CD4-positive, alpha-beta T cell treated with Interferon gamma for 1 hour (primary cell): ENCODE measurements around the gene SARNP.
"Not testable (repeated sequence)": the region's sequence is repeated elsewhere in the genome, so short reads cannot be mapped to it uniquely, and the experiment has no call there.

Source experiments
- DNase-seq: peaks from one replicate; pipeline ENCODE4 v3.0.0-alpha.2; 2020

Gene SARNP

DNA sequence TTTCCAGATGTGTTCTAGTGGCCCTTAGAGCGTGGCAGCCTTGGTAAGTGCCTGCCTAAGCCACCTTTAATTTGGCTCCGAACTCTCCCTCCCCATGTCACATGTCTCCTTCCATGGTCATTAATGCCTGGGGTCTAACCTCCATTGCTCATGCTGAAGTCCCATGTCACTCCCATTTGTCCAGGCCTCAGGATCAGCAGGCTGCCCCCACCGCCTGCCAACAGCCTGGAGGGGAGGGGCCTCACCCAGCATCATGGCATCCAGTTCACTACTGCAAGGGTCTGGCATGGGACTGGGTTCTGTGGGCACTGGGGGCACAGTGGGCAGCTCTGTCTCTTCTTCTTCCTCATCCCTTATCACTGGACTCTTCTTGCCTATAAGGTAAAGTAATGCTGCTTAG lies 20.8 kb upstream of the SARNP start:
- no peak for DNase-seq

DNA sequence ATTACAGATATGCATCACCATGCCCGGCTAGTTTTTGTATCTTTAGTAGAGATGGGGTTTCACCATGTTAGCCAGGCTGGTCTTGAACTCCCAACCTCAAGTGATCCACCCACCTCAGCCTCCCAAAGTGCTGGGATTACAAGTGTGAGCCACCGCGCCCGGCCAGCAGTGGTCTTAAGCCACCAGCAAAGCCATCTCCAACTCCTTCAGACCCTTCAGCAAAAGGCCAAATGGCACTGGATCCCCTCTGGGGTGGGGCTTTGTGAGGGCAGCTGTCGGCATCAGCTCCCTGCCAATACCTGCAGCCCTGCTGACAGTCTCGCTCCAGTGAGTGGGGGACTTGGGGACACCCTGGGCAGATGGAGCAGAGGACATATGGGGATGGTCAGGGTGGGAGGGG lies 16.9 kb upstream of the SARNP start:
- not testable (repeated sequence) for DNase-seq

DNA sequence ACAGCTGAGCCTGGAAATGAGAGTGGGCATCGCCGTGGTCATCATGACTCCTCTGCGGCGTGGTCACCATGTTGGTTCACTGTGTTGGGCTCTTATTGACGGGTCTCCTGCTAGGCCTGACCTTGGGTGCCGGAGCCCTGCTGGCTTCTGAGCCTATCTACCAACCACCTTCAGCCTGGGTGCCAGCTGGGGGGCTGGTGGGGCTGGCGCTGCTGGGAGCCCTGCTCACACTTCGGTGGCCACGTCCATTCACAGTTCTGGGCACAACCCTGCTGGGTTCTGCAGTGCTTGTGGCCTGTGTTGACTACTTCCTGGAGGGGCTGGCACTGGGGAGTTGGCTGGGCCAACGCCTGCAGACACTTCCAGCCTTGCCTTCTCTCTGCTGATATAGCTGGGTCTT lies 15.5 kb upstream of the SARNP start:
- no peak for DNase-seq

DNA sequence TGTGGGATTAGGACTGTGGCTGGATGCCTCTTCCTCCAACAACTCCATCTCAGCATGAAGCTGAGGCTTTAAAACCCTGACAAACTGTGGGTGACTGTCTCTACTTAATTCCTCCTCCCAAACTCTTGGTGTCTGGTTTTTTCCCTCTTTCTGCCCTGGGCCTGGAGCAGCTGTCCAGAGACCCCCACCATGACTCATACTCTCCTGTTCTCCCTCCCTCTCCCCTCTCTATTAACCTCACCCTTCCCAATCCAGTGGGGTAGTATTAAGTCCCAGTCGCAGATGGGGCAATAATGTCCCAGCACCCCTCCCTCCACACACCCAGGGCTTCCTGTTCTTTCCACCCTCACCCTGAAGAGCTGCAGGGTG lies 13.9 kb upstream of the SARNP start:
- DNase-seq = no peak

DNA sequence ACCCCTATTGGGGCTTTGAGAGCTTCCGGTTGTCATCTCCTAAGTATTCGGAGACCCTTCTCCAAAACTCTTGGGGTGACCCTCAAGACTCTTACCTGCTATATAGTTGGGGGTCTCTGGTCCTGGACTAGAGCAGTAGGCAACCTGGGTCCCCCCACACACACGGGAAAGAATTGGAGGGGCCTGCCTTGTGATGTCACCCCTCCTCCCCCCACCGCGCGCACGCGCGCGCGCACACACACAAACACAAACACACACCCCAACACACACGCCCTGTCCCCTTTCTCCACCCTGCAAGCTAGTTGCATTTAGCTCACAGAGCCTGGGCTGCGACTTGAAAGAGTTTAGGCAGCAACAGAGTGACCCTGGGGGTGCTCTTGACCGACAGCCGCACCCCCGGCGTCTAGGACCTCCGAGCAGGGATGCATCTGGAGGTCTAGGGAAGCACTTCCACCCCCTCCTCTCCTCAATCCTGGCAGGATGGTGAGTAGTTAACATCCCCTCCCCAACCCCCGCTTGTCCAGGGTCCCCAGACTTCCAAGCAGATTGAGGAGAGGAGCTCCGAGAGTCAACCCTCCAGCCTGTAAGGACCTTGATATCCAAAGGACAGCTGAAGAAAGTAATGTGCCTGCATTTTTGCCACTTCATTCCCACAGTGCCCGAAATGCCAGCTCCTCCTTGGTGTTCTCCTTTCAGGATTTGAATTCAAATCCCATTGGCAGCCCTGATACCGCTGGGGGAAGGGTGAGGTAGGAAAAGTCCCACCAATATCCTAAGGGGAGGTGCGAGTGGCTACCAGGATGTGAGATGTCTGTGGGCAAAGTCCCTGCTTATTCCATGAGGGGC lies 13.3 kb upstream of the SARNP start:
- DNase-seq = peak; percentile 62

DNA sequence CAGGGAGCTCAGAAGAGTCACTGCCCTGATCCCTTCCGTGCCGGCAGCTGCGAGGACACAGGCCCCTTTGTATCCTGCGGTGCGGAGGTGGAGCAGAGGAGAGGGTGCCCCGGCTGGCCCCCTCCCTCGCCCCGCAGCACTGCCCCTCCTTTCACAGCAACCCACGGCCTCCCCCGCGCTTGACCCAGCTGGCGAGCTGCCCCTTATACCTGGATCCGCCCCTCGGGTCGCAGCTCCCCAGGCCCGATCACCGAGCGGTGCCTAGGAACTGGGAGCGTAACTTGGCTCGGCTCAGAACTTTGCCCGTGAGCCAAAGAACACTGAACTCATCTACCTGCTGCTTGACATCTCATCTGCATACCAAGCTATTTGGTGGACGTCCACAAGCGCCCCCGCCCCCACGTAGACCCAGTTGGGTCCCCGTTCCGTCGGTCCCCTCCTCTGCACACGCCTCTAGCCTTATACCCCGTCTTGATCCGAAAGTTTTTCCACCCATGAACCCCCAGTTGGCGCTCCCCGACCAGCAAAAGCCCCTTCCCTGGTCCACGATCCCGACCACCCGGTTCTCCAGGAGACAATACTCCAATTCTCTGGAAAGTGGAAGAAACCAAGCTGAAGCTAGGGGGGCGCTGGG lies 12.6 kb upstream of the SARNP start:
- DNase-seq = peak; percentile 11

DNA sequence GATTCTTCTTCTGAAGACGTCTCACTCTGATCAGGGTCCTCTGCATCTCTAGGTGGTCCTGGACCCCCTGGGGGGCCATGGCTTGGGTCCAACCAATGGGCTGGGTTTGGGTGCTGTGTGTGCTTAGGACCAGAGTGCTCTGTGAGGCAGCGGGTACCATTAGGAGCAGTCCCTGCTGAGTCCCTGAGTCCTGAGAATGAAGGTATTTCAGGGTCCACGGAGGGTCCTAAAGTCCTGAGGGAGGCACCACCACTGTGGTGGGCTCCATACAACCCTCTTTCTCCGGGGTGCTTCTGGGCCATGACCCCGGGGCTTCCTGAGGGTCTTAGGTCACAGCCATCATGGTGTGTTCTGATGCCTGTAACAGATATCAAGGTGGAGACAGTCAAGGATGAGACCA lies 10.8 kb upstream of the SARNP start:
- no peak for DNase-seq

DNA sequence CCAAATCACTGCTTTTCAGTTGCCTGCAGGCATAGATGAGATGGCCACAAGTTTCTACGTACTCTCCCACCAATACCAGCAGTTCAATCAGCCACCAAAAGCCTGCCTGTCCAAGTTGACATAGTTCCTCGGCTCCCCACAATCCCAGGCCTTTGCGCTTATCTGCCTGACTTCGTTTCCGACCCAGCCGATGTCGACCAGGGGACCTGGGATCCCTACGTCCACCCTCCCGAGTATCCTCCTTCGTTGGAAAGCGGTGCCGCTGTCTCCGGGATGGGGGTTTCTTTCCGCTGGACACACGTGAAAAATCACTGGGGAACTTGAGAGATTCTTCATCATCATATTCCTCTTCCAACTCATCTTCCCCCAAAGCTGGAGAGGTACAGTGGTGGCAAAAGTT lies 10.3 kb upstream of the SARNP start:
- no peak for DNase-seq

DNA sequence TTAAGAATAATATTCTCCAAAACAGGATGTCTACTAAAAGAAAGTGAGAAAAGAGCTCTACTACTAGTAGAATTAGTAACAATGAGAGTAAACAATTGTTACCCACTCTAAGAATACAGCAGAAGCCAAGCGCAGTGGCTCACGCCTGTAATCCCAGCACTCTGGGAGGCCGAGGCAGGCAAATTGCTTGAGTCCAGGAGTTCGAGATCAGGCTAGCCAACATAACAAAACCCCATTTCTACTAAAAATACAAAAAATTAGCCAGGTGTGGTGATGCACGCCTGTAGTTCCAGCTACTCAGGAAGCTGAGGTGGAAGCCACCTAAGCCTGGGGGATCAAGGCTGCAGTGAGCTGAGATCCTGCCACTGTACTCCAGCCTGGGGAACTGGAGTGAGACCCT lies 7.2 kb upstream of the SARNP start:
- DNase-seq = no peak

DNA sequence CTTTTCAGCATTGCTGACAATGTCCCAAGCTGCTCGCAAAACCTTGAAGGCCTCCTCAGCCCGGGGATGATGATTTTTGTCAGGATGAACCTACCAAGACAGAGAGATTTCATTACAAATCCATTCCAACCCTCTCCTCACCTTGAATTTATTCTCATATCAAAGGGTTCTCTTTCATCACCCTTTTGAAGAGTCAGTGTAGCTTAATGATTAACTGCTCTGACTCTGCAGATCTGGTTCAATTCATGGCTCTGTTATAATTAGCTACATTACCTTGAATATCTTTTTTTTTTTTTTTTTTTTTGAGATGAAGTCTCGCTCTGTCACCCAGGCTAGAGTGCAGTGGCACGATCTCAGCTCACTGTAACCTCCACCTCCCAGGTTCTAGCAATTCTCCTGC lies 5.9 kb upstream of the SARNP start:
- no peak for DNase-seq

DNA sequence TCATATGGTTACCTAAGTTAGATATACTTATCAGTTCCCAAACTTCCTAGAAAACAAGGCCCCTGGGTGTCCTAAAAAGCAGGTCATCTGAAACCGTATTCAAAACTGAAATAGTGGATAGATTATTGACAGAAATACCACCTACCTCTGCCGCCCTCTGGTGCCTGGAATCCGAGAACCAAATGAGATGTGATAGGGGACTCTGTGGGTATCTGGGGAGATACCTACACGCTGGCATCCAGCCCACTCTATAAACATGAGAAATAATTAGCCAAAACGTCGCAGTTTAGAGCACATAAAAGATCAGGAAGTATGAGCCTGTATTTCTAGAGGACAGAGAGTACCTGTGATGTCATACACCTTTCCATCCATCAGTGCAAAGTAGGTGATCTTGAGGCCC lies 4.7 kb upstream of the SARNP start:
- DNase-seq = no peak

DNA sequence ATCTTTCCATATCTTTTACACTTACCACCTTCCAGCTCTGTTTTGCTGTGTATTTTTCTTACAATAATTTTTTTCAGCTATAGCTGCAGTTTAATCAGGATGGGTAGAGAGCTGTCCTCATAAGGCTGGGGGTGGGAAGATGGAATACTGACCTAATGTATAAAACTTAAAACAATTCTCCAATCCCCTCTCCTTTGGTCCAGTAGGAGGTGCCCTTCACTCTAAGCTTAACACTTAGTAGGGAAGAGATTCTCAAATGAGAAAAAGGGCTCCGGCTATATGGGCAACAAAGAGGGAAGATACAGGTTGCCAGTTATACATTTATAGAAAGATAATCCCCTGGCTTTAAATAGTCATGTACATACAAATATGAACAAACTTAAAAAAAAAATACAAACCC lies 3.2 kb upstream of the SARNP start:
- DNase-seq = no peak

DNA sequence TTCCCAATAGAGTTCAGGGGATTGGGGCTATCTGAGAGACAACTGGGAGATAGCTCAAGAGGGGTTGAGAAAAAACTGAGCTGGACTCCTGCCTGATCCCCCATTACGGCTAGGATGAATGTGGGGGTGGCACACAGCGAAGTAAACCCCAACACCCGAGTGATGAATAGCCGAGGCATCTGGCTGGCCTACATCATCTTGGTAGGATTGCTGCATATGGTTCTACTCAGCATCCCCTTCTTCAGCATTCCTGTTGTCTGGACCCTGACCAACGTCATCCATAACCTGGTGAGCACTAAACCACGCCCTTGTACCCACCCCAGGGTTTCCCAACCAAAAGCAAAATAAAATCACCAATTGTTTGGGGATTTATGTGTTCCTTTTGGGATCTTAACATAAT lies 1.4 kb upstream of the SARNP start:
- no peak for DNase-seq

DNA sequence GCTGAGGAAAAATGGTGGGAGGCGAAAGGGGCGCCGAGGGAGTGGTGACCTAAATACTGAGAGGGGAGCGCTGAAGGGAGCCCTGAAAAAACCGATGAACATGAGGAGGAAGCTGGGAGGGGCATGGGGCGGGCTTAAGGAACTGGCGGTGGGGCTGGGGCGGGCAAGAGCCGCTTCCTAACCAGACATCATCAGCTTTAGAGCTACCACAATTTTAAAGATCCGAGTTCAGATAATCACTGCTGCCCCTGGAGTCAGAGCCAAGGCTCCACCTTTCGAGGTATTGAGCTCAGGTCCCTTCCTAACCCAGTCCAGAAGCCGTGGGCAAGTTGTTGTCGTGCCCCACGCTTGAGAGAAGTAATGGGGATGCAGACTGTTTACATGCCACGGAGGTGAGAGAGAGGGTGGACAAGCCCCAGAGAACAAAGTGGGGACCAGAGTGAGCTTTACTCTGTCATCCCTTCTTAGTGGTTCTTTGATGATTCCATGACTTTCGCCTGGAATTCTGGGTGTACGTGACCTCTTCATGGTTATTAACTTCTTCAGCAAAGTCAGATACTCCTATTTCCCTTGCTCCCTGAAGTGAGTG lies 710 bp upstream of the SARNP start:
- no peak for DNase-seq

DNA sequence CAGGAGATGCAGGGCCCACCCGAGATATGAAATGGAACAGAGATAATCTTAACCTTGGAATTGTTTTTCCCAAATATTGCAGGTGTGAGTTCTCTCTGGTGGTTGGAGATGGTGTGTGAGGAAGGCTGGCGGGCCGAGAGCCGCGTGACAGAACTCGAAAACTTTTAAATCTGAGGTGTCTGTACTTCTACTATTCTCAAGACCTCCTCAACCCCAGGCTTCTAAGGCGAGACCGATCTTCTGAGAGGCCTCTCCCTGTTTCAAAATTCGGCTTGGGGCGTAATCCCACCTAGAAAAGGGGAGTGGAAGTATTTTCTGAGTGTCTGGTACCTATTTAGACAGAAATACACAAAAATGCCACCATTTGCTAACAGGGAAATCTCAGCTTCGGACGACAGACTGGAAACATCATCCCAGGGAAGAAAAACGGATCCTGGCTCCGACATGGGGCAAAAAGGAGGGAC lies 611 bp downstream of the SARNP start:
- DNase-seq = no peak

DNA sequence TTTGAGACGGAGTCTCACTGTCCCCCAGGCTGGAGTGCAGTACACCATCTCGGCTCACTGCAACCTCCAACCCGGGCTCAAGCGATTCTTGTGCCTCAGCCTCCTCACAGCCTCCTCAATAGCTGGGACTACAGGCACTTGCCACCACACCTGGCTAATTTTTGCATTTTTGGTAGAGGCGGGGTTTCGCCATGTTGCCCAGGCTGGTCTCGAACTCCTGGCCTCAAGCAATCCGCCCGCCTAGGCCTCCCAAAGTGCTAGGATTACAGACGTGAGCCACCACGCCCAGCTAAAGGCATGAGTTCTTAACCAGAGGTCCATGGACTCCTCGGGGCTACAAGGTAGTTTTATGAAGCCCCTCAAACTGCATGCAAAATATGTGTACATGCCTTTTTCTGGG lies 2.1 kb downstream of the SARNP start:
- DNase-seq = no peak

DNA sequence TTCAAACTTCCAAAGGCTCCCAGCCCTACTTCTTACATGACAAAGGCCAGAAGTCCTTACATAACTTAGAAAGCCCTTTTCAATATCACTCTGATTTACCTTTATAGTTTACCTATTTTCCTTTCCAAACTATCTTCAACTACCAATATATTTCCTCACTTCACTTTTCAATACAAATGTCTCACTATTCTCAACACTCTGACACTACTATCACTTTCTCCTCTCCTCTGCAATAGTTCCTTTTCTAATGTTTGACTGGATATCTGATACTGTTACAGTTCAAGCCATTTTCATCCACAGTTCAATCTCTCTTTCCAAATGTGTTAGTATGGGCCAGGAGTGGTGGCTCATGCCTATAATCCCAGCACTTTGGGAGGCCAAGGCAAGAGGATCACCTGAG lies 3.3 kb downstream of the SARNP start:
- DNase-seq = no peak

DNA sequence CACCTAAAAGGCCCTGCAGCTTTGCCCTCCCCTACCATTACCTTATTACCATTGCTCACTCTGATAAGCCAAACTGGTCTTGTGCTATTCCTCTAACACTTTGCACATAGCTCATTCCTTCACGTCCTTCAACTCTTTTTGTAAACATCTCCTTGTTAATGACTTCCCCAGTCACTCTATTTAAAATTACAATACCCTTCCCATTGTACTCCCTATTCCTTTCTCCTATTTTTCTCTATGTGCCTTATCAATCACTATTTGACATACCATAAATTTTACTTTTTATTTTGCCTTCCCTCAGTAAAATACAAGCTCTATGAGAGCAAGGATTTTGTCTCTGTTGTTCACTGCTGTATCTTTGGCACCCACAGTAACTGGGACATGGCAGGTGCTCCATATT lies 5.4 kb downstream of the SARNP start:
- DNase-seq = no peak

DNA sequence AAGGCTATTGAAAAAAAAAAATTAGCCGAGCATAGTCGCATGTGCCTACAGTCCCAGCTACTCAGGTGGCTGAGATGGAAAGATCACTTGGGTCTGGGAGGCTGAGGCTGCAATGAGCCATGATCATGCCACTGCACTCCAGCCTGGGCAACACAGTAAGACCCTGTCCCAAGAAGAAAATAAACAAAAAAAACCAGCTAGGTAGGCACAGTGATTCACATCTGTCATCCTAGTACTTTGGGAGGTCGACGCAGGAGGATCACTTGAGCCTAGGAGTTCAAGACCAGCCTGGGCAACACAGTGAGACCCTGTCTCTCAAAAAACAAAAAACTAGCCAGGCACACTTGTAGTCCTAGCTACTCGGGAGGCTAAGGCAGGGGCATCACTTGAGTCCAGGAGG lies 8.2 kb downstream of the SARNP start:
- no peak for DNase-seq

DNA sequence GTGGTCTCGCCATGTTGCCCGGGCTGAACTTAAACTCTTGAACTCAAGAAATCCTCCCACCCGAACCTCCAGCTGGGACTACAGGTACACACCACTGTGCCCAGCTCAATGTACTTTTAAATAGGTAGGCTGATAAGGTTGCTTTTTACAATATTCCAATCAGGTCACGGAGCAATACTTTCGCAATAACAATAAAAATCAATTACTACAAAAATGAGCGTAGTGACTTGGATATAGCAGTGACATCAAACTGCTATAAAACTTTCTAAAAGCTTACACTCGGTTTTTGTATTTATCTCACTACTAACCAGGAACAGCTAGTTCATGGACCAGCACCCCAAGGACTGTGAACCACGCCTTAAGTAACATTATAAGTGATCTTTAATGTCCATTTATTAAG lies 10.5 kb downstream of the SARNP start:
- no peak for DNase-seq

DNA sequence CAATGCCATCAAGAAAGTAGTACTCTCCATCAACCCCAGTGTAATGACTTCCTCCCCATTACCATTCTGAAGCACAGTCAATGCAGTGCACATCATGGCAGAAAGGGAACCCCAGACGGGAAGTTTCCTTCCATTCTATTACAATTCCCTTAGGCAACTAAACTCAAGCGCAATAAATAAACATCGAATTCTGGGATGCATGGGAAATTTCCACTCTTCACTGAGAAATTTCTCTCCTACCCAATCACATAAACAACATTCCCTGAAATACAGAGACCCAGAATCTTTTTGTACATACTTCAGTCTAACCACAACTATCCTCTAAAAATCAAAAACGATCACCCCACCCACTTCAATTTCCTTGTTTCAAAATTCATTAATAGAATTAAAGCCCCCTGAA lies 20.0 kb downstream of the SARNP start:
- DNase-seq = no peak

DNA sequence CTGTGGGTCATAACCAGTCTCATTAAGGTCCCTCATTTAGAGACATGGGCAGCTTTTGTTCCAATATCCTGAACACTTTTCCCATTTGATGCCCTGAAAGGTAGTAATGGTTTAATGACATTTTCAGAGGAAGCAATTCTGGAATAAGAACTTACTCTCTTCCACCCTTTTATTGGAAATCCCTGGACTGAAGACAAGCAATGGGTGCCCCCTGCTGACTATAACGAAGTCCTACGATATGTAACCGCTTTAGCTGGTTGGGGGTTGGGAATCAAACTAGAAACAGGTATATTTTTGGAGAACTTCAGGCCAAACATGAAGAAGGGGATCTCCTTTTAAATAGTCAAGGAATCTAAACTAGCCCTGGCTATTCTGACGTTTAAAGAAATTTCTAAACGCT lies 20.5 kb downstream of the SARNP start:
- no peak for DNase-seq

DNA sequence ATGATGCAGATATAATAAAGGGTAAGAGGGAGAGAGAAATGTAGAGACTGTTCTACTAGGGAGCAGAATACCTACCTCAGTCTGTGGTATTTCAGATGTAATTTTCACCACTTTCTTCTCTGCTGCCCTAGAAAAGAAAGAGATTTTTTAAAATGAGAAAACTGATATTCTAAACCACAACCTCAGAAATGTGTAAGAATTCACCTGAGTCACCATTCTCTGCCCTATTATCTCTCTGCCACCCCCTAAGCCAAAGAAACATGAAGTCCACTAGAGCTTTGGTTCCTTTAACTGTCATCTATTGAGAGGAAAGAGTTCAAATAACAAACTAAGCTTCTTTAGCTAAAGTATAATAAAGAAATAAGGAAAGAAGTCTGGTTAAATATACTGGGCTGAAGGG lies 21.6 kb downstream of the SARNP start:
- no peak for DNase-seq

DNA sequence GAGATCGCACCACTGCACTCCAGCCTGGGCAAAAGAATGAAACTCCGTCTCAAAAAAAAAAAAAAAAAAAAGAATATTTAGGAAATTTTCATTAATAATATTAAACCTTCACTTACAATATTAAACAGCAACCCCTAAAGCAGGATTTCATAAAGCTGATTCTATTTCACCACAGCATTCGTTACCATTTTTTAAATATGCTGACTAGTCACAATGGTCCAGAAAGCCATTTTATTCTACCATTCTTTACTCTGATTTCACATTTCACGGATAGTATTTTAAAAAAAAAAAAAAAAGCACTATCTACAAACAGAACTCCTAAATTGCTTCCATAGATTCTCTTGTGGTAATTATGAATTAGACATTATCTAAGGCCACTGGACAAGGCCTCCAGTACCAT lies 27.6 kb downstream of the SARNP start:
- no peak for DNase-seq

DNA sequence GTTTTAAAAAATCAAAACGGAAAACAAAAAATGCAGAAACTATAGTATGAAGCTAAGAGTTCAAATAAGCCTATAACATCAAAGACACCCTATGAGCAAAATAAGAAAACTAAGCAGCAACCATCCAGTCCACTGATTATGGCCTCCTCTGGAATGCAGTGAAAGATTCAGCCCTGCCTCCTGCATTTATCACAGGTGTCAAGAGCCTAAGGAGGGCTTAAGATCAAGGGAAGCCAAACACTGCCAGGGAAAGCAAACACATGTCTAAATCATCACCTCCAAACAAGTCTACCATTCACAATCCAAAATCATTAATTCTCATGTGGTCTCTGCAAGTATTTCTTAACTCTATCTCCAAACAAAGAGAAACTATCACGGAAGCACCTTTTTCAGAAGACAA lies 28.4 kb downstream of the SARNP start:
- DNase-seq = no peak
